ENCODE results near the gene RFX4.

GRCh38 chr12:106750524-106750923 is 167.7 kb downstream of the RFX4 start:
- TF ChIP-seq RFX5 (IDR thresholded peaks at IDR 0.05) (no peak), CTCF (IDR thresholded peaks at IDR 0.05) (no peak), JUN (IDR thresholded peaks at IDR 0.05) (no peak), ELK1 (IDR thresholded peaks at IDR 0.05; ENCODE audit: low read depth, low read length) (no peak), MYC (IDR thresholded peaks at IDR 0.05; ENCODE audit: borderline replicate concordance, low read length) (no peak), BHLHE40 (IDR thresholded peaks at IDR 0.05; ENCODE audit: low read depth, low read length) (no peak), FOSL2 (IDR thresholded peaks at IDR 0.05) (no peak), FOSL2 (CRISPR knock-in tag; IDR thresholded peaks at IDR 0.05) (no peak)

Data from A549 (cell line).